Activated T-cell treated with anti-CD3 and anti-CD28 coated beads, Interleukin-2, amount 50 U/mL, for 72 hours (primary cell): ENCODE data around the gene NRARP. TPM values are rescaled to one million over a fixed set of nuclear protein-coding genes. Genes with fewer than 3 reads are reported as not detected.
A peak's percentile ranks its signal among the peaks of the same experiment; 100 is the strongest.

Source experiments
- ATAC-seq, 2 donors: fragments of 150-1000 bp; cut with Tn5 transposase; replicated peaks in 1 of 2; 2 replicates each; pipeline ENCODE4 v1.10.0; 2021; ENCODE audit warnings: moderate library complexity in 2 of 2, mild to moderate bottlenecking in 1 of 2
- DNase-seq, 2 donors: peaks; one replicate each; pipeline ENCODE4 v3.0.0; 2021 to 2022; ENCODE audit warnings: mixed read lengths in 1 of 2
- H3K27ac Mint-ChIP-seq: one replicate; pipeline ENCODE4 v1.8.0; 2022; ENCODE audit warnings: mild to moderate bottlenecking, moderate library complexity, mixed read lengths
- H3K27me3 Mint-ChIP-seq: one replicate; pipeline ENCODE4 v1.8.0; 2022; ENCODE audit warnings: low read depth, mixed read lengths
- H3K36me3 Mint-ChIP-seq, 2 donors: one replicate each; pipeline ENCODE4 v1.8.0; 2022; ENCODE audit warnings: mixed read lengths in 2 of 2, mild to moderate bottlenecking in 1 of 2; ENCODE audit not compliant: insufficient read depth in 2 of 2
- H3K4me1 Mint-ChIP-seq: one replicate; pipeline ENCODE4 v1.8.0; 2022; ENCODE audit warnings: low read depth, mixed read lengths
- H3K4me3 Mint-ChIP-seq, 2 donors: one replicate each; pipeline ENCODE4 v1.8.0; 2022; ENCODE audit warnings: mild to moderate bottlenecking in 2 of 2, mixed read lengths in 2 of 2, moderate library complexity in 2 of 2
- H3K9me3 Mint-ChIP-seq, 2 donors: one replicate each; pipeline ENCODE4 v1.8.0; 2022; ENCODE audit warnings: mixed read lengths in 2 of 2
- total RNA-seq, 2 donors: library from RNA; stranded (reverse); gene quantifications; one replicate each; pipeline ENCODE4 v1.2.3, GENCODE V29; 2022

Gene NRARP
- total RNA-seq, 2 donors from 2014 or later = 1.6 to 2.0 TPM

DNA sequence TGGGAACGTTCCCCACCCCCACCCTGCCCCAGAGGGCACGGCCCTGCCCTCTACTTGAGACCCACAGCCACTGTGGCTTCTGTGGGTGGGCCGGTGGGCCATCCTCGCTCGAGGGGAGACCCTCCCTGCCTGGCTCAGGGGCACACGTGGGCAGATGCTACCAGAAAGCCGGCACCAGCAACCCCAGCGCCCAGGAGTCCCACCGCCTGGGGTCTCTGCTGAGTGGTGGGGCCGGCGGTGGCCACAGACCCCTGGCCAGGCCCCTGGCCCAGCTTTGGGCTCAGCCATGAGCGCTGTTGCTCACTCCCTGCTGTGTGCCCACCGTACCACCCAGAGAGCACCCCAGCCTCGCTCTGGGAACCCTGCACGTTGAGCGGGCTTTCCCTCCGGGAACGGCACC, 16.5 kb upstream of the NRARP start:
- H3K36me3 Mint-ChIP-seq = no peaks in the 10 kb centered on the region
- no peaks in the 10 kb centered on the region for H3K4me1 Mint-ChIP-seq
- no peak overlapping the region for H3K27ac Mint-ChIP-seq
- no peak overlapping the region for H3K4me3 Mint-ChIP-seq
- no peaks in the 10 kb centered on the region for H3K27me3 Mint-ChIP-seq
- H3K9me3 Mint-ChIP-seq = no peaks in the 10 kb centered on the region
- DNase-seq (no peak), ATAC-seq (no peak)

- Mint-ChIP-seq H3K4me1 (no peaks in the 10 kb centered on the region), H3K27me3 (no peaks in the 10 kb centered on the region), H3K27ac (no peak overlapping the region), H3K4me3 (no peak overlapping the region), H3K36me3 (no peaks in the 10 kb centered on the region), H3K9me3 (no peaks in the 10 kb centered on the region)
- DNase-seq (no peak), ATAC-seq (no peak)
These were observed 15.8 kb upstream of the NRARP start for GRCh38 chr9:137317718-137318511.

GRCh38 chr9:137317021-137317717, 15.1 kb upstream of the NRARP start:
- H3K4me1 Mint-ChIP-seq = no peaks in the 10 kb centered on the region
- H3K4me3 Mint-ChIP-seq = peak overlapping the region; percentile 46 to 63
- H3K9me3 Mint-ChIP-seq = no peaks in the 10 kb centered on the region
- H3K27ac Mint-ChIP-seq = no peak overlapping the region
- DNase-seq (no peak), ATAC-seq (no peak)
- no peaks in the 10 kb centered on the region for H3K27me3 Mint-ChIP-seq
- H3K36me3 Mint-ChIP-seq = no peaks in the 10 kb centered on the region

GRCh38 chr9:137316012-137316981, 14.2 kb upstream of the NRARP start:
- Mint-ChIP-seq H3K4me1 (no peaks in the 10 kb centered on the region), H3K4me3 (peak overlapping the region; percentile 46 to 63), H3K36me3 (no peaks in the 10 kb centered on the region), H3K9me3 (no peaks in the 10 kb centered on the region), H3K27ac (no peak overlapping the region), H3K27me3 (no peaks in the 10 kb centered on the region)
- DNase-seq (no peak), ATAC-seq (peak; percentile 59)

- no peak for DNase-seq
- no peaks in the 10 kb centered on the region for H3K4me1 Mint-ChIP-seq
- no peaks in the 10 kb centered on the region for H3K9me3 Mint-ChIP-seq
- H3K27ac Mint-ChIP-seq = no peak overlapping the region
- H3K4me3 Mint-ChIP-seq = no peak overlapping the region
- H3K27me3 Mint-ChIP-seq = no peaks in the 10 kb centered on the region
- no peaks in the 10 kb centered on the region for H3K36me3 Mint-ChIP-seq
- ATAC-seq = no peak
These were observed 13.5 kb upstream of the NRARP start for GRCh38 chr9:137315581-137316011.

DNA sequence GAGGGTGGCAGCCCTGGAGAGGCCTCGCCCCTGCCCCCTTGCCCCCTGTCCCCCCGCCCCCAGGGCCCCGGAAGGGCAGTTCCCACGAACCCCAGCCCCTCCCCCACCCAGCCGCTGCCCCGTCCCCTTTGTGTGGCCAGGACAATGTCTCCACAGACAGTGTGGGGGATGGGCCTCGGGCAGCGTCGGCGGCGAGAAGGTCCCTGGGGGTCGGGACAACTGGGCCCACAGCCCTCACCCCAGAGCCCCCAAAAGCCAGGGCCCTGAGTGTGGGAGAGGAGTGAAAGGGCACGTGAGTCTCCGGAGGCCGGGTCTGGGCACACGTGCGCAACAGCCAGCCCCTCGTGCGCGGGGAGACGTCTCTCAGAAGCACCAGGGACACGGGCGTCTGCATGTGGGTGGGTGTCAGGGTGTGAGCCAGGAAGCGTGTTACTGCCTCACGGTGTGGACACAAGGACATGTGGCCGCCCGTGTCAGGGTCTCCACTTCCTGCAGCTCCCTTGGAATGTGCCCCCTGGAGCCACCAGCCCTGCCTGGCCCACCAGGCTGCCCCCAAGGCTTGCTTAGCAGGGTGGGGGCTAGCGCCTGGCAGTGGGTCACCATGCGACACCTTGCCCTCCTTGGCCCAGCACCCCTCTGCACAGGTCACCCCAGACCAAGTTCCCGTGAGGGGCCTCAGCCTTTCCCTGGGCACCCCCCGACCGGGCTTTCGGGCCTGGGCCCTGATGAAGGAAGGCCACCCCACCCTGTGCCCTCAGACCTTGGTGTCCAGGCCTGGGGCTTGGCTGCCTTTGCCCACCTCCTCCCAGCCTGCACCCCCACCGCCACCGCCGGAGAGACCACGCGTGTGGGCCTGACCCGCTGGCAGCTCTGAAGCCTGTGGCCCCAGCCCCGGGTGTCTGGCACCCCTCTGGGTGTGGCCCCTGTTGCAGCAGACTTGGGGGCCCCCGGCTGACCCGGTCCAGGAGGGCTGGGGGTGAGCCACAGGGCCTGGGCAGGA, 12.8 kb upstream of the NRARP start:
- no peak for DNase-seq
- Mint-ChIP-seq H3K4me1 (no peaks in the 10 kb centered on the region), H3K9me3 (no peaks in the 10 kb centered on the region), H3K27ac (no peak overlapping the region), H3K4me3 (no peak overlapping the region), H3K27me3 (no peaks in the 10 kb centered on the region), H3K36me3 (no peaks in the 10 kb centered on the region)
- ATAC-seq = no peak

GRCh38 chr9:137313956-137314560, 12.0 kb upstream of the NRARP start:
- Mint-ChIP-seq H3K9me3 (no peaks in the 10 kb centered on the region), H3K36me3 (no peaks in the 10 kb centered on the region), H3K4me1 (no peaks in the 10 kb centered on the region), H3K4me3 (no peak overlapping the region), H3K27me3 (no peaks in the 10 kb centered on the region), H3K27ac (no peak overlapping the region)
- ATAC-seq = no peak
- no peak for DNase-seq

DNA sequence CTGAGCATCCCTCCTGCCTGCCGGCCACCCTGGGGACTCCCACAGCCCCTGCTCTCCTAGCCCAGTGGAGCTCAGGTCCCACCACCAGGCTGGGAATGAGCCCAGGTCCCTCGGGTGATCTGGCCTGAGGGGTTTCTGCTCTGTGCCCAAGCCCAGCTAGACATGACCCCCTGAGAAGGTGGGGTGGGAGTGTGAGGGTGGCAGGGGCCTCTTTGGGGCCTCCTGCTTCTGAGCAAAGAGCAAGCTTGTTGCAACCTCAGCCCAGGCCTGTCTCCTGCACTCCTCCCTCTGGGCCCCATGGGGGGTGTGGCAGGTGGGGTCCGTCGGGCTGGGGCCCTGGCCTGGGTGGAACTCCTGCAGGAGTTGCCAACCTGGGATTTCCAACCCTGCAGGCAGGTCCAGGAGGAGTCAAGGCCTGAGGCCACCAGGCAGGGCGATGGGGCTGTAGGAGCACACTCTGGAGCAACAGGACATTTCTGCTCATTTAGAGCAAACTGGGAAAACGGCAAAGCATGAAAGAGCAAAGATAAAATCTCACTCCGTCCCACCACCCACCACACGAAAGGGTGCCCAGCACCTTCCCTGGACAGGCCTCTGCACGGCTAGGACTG, 11.4 kb upstream of the NRARP start:
- no peaks in the 10 kb centered on the region for H3K9me3 Mint-ChIP-seq
- H3K27ac Mint-ChIP-seq = no peak overlapping the region
- no peaks in the 10 kb centered on the region for H3K36me3 Mint-ChIP-seq
- H3K27me3 Mint-ChIP-seq = no peaks in the 10 kb centered on the region
- no peak for DNase-seq
- no peaks in the 10 kb centered on the region for H3K4me1 Mint-ChIP-seq
- ATAC-seq = no peak
- H3K4me3 Mint-ChIP-seq = no peak overlapping the region

DNA sequence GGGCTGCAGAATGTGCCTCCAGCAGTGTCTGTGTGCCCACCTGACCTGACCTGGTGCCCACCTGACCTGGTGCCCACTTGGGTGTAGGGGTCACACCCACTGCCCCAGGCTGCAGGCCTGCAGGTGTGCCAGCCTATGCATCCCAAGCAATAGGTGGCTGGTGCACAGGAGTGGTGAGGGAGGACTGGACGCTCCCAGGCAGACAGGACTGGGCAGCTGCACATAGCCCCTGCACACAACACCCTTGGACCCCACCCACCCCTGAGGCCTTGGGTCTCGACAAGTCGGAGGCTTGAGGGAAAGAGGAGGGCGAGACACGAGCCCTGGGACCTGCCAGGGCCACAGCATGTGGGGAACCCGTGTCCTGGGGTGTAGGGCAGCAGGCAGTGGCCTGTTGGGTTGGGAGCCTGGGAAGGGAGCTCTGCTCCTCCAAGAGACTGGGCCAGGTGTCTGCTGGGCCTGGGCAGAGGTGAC, 10.8 kb upstream of the NRARP start:
- Mint-ChIP-seq H3K36me3 (no peaks in the 10 kb centered on the region), H3K9me3 (no peaks in the 10 kb centered on the region), H3K27ac (no peak overlapping the region), H3K27me3 (no peaks in the 10 kb centered on the region), H3K4me3 (no peak overlapping the region), H3K4me1 (no peaks in the 10 kb centered on the region)
- DNase-seq = no peak
- ATAC-seq = no peak

DNA sequence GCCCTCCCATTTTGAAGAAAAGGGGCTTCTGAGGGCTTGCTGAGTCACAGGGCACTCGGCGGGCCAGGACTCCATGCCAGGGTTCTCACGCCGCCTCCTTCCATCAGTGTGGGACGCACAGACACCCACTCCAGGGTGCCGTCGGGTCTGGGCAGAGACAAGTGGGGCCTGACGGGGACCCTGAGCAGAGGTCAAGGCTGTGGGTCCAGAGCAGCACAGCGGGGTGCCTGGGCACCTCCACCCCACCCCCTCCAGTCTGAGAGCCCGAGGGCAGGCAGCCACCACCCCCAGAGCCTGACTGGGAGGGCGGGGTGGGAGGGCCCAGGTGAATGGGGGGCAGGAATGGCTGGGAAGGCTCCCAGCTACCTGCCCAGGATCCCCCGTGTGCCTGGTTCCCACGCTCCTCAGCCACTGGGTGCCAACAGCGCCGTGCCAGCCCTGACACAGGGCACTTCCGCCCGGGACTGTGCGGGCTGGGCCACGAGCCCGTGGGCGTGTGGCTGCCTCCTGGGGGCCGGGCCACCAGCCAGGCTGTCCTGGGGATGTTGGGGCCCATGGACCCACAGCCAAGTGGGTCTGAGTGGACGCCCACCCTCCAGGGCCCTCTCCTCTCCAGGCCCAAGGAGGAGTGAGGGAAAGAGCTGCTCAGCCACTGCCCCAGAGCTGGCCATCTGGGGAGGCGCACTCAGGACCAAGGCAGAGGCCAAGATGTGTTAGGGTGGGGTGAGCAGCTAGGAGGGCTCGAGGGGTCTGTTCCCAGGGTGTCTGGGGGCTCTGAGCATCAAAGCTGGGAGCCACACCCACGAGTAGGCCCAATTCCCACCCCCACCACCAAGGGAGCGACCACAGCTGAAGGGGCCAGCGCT, 10.1 kb upstream of the NRARP start:
- peaks cover 5% of the 10 kb centered on the region for H3K4me1 Mint-ChIP-seq
- ATAC-seq = no peak
- DNase-seq = no peak
- no peaks in the 10 kb centered on the region for H3K27me3 Mint-ChIP-seq
- H3K27ac Mint-ChIP-seq = no peak overlapping the region
- no peaks in the 10 kb centered on the region for H3K9me3 Mint-ChIP-seq
- no peaks in the 10 kb centered on the region for H3K36me3 Mint-ChIP-seq
- H3K4me3 Mint-ChIP-seq = no peak overlapping the region
